GM12864 (cell line): ENCODE measurements around the gene FBXO10.
"Not testable (repeated sequence)": the region's sequence is repeated elsewhere in the genome, so short reads cannot be mapped to it uniquely, and the experiment has no call there.

Experiments
- DNase-seq: peaks from one replicate; pipeline ENCODE4 v3.0.0-alpha.2; 2011; ENCODE audit warnings: low read depth
- H3K4me3 ChIP-seq: 2 replicates; pipeline ENCODE4 v1.5.1; 2011; ENCODE audit warnings: mild to moderate bottlenecking, low read depth, low read length, control low read depth
- TF ChIP-seq, protein P1 (sequence below): IDR thresholded peaks from 2 replicates; pipeline ENCODE4 v1.5.1; 2011; ENCODE audit warnings: low read depth, mild to moderate bottlenecking, moderate library complexity, low read length, control low read depth, inconsistent platforms; ENCODE audit errors: missing control alignments

The FBXO10 gene

DNA sequence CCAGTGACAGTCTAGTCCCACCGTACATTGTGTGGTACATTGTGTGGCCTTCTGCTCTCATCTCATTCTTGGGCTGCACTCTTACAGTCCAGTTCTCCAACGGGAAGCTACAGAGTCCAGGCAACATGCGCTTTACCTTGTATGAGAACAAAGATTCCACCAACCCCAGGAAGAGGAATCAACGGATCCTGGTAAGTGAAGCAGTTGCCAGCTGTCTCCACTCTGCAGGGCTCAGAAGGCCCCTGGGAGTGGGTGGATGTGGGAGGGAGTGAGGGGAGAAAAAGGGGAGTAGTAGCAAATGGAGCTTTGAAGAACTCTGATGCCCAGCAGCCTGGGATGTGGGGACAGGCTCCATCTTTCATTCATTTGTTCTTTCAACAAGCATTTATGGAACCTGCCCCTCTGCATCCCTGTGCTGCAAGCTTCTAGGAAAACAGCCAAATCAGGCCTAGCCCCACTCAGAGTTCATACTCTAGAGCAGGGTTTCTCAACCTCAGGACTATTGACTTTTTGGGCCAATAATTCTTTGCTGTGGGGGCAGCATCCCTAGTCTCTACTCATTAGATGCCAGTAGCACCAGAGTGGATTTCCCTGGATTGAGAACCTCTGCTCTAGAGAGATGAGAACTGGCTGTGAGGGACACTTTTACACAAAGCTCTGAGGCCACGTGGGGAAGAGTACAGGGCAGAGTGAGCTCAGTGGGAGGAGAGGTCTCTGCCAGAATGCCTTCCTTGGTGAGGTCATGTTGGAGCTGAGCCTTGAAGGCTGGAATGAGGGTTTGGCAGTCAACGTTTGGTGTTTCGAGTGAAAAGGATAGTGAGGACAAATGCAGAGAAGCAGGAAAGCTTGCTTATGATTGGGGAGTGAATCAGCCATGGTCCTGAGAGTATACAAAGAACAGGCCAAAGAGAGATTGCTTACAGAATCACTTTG, 89.3 kb downstream of the FBXO10 start:
- DNase-seq = no peak
- H3K4me3 ChIP-seq = peak overlapping the region; percentile 85
- TF ChIP-seq, protein P1, sequence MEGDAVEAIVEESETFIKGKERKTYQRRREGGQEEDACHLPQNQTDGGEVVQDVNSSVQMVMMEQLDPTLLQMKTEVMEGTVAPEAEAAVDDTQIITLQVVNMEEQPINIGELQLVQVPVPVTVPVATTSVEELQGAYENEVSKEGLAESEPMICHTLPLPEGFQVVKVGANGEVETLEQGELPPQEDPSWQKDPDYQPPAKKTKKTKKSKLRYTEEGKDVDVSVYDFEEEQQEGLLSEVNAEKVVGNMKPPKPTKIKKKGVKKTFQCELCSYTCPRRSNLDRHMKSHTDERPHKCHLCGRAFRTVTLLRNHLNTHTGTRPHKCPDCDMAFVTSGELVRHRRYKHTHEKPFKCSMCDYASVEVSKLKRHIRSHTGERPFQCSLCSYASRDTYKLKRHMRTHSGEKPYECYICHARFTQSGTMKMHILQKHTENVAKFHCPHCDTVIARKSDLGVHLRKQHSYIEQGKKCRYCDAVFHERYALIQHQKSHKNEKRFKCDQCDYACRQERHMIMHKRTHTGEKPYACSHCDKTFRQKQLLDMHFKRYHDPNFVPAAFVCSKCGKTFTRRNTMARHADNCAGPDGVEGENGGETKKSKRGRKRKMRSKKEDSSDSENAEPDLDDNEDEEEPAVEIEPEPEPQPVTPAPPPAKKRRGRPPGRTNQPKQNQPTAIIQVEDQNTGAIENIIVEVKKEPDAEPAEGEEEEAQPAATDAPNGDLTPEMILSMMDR = no peak

GRCh38 chr9:37486256-37486615, 89.9 kb downstream of the FBXO10 start:
- TF ChIP-seq, protein P1 = no peak
- H3K4me3 ChIP-seq = peak overlapping the region; percentile 85
- no peak for DNase-seq

DNA sequence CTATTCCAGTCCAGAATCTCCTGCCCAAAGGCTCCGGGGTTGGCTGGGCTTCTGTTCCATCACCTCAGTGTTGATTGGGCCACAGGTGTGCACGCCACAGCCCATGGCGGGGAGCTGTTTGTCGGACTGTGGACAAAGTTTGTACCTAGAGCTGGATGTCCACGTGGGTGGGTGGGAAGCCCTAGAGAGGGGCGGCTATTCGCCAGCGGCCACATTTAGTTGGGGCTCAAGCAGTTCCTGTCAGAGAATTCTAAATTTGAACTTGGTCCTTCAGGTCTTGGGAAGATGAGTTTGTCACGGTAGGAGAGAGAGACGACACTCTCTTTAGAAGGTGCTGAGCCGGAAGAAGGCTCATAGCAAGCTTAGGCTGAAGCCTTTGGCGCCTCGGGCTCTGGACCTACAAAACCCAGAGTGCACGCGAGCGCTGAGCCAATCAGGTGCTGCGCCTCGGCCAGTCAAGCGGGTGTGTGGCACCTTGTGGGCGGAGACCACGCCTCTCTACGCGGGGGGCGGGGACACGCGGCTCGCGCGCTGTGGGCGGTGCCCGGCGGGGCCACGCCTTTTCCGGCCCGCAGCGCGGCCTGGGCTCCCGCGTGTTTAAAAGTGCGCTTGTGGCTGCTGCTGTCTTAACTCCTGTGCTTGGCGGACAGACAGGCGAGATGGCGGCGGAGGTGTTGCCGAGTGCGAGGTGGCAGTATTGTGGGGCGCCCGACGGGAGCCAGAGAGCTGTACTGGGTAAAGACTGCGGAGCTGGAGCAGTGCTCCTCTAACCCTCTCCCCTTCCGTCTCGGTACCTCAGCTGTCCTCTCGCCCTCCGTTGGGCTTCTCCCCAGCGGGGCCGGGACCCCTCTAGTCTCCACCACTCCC, 90.6 kb downstream of the FBXO10 start, which contains the start of gene POLR1E:
POLR1E (plus strand) TSS at position 560 of the 867 bp plus-strand sequence; CDS start at position 660, 100 bp downstream.
- peak within 1 kb of the TSS; percentile 85 for H3K4me3 ChIP-seq
- peak; percentile 94 for DNase-seq
- TF ChIP-seq, protein P1 = no peak

DNA sequence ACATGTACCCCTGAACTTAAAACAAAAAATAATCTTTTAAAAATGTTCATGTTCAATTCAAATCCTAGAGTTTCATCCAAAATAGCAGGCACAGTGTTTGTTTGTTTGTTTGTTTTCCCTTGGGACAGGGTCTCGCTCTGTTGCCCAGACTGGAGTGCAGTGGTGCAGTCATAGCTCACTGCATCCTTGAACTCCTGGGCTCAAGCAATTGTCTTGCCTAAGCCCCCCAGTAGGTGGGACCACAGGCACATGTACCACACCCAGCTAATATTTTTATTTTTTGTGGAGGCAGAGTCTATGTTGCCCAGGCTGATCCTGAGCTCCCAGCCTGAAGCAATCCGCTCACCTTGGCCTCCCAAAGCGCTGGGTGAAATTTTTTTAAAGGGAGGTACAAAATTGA, 95.4 kb downstream of the FBXO10 start:
- TF ChIP-seq, protein P1 = no peak
- DNase-seq = no peak
- no peak overlapping the region for H3K4me3 ChIP-seq

DNA sequence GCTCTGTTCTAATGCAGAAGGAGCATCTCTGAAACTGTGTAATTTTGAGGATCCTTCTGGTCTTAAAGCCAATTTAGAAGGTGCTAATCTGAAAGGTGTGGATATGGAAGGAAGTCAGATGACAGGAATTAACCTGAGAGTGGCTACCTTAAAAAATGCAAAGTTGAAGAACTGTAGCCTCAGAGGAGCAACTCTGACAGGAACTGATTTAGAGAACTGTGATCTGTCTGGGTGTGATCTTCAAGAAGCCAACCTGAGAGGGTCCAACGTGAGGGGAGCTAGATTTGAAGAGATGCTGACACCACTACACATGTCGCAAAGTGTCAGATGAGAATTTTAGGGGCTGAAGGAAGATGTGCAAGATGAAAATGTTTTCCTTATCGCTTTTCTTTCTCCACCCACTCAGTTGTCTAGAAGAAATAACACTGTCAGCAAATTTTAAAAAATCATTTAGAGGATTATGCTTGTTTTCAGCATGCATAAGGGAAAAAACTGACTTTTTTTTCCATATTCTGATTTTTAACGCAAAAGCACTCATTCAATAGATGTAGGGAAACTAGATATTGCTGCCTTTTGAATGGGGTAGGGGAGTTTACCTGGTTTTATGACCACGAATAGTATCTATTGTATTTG, 98.1 kb downstream of the FBXO10 start:
- not testable (repeated sequence) for DNase-seq, H3K4me3 ChIP-seq

DNA sequence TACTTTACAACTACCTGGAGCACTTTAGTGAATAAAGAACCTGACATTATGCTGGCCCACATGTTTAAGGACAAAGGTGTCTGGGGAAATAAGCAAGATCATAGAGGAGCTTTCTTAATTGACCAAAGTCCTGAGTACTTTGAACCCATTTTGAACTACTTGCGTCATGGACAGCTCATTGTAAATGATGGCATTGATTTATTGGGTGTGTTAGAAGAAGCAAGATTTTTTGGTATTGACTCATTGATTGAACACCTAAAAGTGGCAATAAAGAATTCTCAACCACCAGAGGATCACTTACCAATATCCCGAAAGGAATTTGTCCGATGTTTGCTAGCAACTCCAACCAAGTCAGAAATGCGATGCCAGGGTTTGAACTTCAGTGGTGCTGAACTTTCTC, 98.7 kb downstream of the FBXO10 start:
- H3K4me3 ChIP-seq, DNase-seq: not testable (repeated sequence)

DNA sequence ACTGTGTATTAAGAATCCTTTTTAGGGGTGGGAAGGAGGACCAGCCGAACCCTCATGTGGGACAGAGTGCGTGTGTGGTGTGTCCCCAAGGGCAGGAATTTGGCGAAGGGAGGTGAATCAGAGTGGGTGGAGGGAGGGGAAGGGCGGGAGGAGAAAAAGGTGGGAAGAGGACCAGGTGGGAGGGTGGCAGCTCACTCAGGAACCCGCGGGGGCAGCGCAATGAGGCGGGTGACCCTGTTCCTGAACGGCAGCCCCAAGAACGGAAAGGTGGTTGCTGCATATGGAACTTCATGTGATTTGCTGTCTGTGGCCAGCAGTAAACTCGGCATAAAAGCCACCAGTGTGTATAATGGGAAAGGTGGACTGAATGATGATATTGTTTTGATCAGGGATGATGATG, 99.2 kb downstream of the FBXO10 start:
- no peak for DNase-seq
- no peak overlapping the region for H3K4me3 ChIP-seq
- TF ChIP-seq, protein P1 = no peak
